GM12864 (cell line): ENCODE data around the gene FLNB.

Source experiments
- DNase-seq: peaks from one replicate; pipeline ENCODE4 v3.0.0-alpha.2; 2011; ENCODE audit warnings: low read depth
- H3K4me3 ChIP-seq: 2 replicates; pipeline ENCODE4 v1.5.1; 2011; ENCODE audit warnings: mild to moderate bottlenecking, low read depth, low read length, control low read depth
- CTCF ChIP-seq: IDR thresholded peaks from 2 replicates; pipeline ENCODE4 v1.5.1; 2011; ENCODE audit warnings: low read depth, mild to moderate bottlenecking, moderate library complexity, low read length, control low read depth, inconsistent platforms; ENCODE audit errors: missing control alignments

The FLNB gene

GRCh38 chr3:58092521-58092920 is 84.3 kb downstream of the FLNB start:
- no peak for TF ChIP-seq CTCF
- no peak for DNase-seq
- H3K4me3 ChIP-seq: no peak overlapping the region

GRCh38 chr3:58093574-58094195 is 85.5 kb downstream of the FLNB start:
- no peak for DNase-seq
- H3K4me3 ChIP-seq: no peak overlapping the region
- no peak for TF ChIP-seq CTCF

GRCh38 chr3:58094657-58095056 is 86.4 kb downstream of the FLNB start:
- no peak for DNase-seq
- H3K4me3 ChIP-seq: no peak overlapping the region
- TF ChIP-seq CTCF: no peak

GRCh38 chr3:58095603-58096138 is 87.4 kb downstream of the FLNB start:
- no peak for TF ChIP-seq CTCF
- no peak overlapping the region for H3K4me3 ChIP-seq
- DNase-seq: no peak

GRCh38 chr3:58098531-58098930 is 90.3 kb downstream of the FLNB start:
- TF ChIP-seq CTCF: no peak
- DNase-seq: no peak
- H3K4me3 ChIP-seq: no peak overlapping the region

GRCh38 chr3:58099865-58100264 is 91.6 kb downstream of the FLNB start:
- H3K4me3 ChIP-seq: no peak overlapping the region
- DNase-seq: no peak
- TF ChIP-seq CTCF: no peak
